A673 (cell line): ENCODE data around the gene RGS6. TPM values are rescaled to one million over a fixed set of nuclear protein-coding genes. Genes with fewer than 3 reads are reported as not detected.

Experiments used
- BruUV-seq: library from RNA; stranded (reverse); fragments of 400-500 nt; replicated peaks from 2 replicates; lab custom pipeline; 2021; lab: Mats Ljungman, UMichigan
- CTCF ChIA-PET: fragments of 300-600 bp; sonication (Branson Sonifier 250); formaldehyde crosslinking; loops from one replicate; lab custom pipeline; 2022; ENCODE audit warnings: antibody characterized with exemption; lab: Charles Lee
- POLR2A ChIA-PET: fragments of 300-600 bp; sonication (Branson Sonifier 250); formaldehyde crosslinking; loops from one replicate; lab custom pipeline; 2022; ENCODE audit warnings: antibody characterized with exemption; ENCODE audit not compliant: low non-redundant PET; lab: Charles Lee
- DNase-seq: peaks from one replicate; pipeline ENCODE4 v3.0.0-alpha.2; 2015; ENCODE audit warnings: low spot score
- H3K27ac ChIP-seq: fragments of 200-600 bp; sonication (generic); 2 replicates; pipeline ENCODE4 v1.5.1; 2016; ENCODE audit warnings: mixed run types, low read depth, mild to moderate bottlenecking, mixed read lengths, antibody characterized with exemption, low read length; ENCODE audit not compliant: poor library complexity, severe bottlenecking
- H3K27me3 ChIP-seq: fragments of 200-600 bp; sonication (generic); replicated peaks from 2 replicates; pipeline ENCODE4 v1.6.1; 2017; ENCODE audit warnings: mixed run types, low read depth, mild to moderate bottlenecking, mixed read lengths, antibody characterized with exemption, low read length; ENCODE audit not compliant: insufficient read depth, poor library complexity
- H3K36me3 ChIP-seq: fragments of 200-600 bp; sonication (generic); 2 replicates; pipeline ENCODE4 v1.6.1; 2016; ENCODE audit warnings: mixed run types, mild to moderate bottlenecking, mixed read lengths, antibody characterized with exemption, low read length; ENCODE audit not compliant: insufficient read depth, poor library complexity, severe bottlenecking
- H3K4me1 ChIP-seq: fragments of 200-600 bp; sonication (generic); 2 replicates; pipeline ENCODE4 v1.6.1; 2017; ENCODE audit warnings: mixed run types, mild to moderate bottlenecking, mixed read lengths, antibody characterized with exemption, low read length; ENCODE audit not compliant: insufficient read depth, poor library complexity, severe bottlenecking
- H3K4me3 ChIP-seq: fragments of 200-600 bp; sonication (generic); 2 replicates; pipeline ENCODE4 v1.5.1; 2016; ENCODE audit warnings: low read depth, mixed run types, mild to moderate bottlenecking, mixed read lengths, low read length; ENCODE audit not compliant: poor library complexity, severe bottlenecking
- H3K9me3 ChIP-seq: fragments of 200-600 bp; sonication (generic); 2 replicates; pipeline ENCODE4 v1.6.1; 2016; ENCODE audit warnings: mixed run types, low read depth, mild to moderate bottlenecking, mixed read lengths, antibody characterized with exemption, low read length; ENCODE audit not compliant: poor library complexity, severe bottlenecking
- EZH2 ChIP-seq: fragments of 200-600 bp; sonication (generic); IDR thresholded peaks from 2 replicates; pipeline ENCODE4 v1.6.1; 2017; ENCODE audit warnings: borderline replicate concordance, low read depth, mild to moderate bottlenecking, mixed read lengths, antibody characterized with exemption, low read length; ENCODE audit not compliant: poor library complexity, severe bottlenecking
- intact Hi-C: fragments of 100-400 bp; cut with micrococcal nuclease; formaldehyde crosslinking; loops from one replicate; pipeline ENCODE4 v1.10.0; 2022; ENCODE audit not compliant: unreplicated experiment
- total RNA-seq: library from RNA; stranded (reverse); gene quantifications from 2 replicates; pipeline ENCODE4 v1.2.3, GENCODE V29; 2021
- TF ChIP-seq, protein P1 (sequence below): fragments of 300-800, 200-600 bp; sonication (generic); conservative IDR thresholded peaks from 2 replicates; pipeline ENCODE4 v1.5.1; 2017; ENCODE audit warnings: low read depth, mild to moderate bottlenecking, antibody characterized with exemption, low read length, moderate library complexity, mixed read lengths

Gene RGS6
- total RNA-seq, 1 experiment from 2014 or later: not detected

- intact Hi-C loops: no loop called here
- H3K27me3 ChIP-seq: no peaks in the 10 kb centered on the region
- H3K36me3 ChIP-seq: no peaks in the 10 kb centered on the region
- peaks cover 39% of the 10 kb centered on the region for H3K4me1 ChIP-seq
- BruUV-seq: TSS peak; percentile 84
- H3K9me3 ChIP-seq: no peaks in the 10 kb centered on the region
- H3K4me3 ChIP-seq: peak overlapping the region; percentile 3
- peak; percentile 80 for DNase-seq
- ChIA-PET POLR2A (no interaction called here), CTCF (no interaction called here)
- peak overlapping the region; percentile 98 for H3K27ac ChIP-seq
- TF ChIP-seq EZH2: no peak
- TF ChIP-seq, protein P1, sequence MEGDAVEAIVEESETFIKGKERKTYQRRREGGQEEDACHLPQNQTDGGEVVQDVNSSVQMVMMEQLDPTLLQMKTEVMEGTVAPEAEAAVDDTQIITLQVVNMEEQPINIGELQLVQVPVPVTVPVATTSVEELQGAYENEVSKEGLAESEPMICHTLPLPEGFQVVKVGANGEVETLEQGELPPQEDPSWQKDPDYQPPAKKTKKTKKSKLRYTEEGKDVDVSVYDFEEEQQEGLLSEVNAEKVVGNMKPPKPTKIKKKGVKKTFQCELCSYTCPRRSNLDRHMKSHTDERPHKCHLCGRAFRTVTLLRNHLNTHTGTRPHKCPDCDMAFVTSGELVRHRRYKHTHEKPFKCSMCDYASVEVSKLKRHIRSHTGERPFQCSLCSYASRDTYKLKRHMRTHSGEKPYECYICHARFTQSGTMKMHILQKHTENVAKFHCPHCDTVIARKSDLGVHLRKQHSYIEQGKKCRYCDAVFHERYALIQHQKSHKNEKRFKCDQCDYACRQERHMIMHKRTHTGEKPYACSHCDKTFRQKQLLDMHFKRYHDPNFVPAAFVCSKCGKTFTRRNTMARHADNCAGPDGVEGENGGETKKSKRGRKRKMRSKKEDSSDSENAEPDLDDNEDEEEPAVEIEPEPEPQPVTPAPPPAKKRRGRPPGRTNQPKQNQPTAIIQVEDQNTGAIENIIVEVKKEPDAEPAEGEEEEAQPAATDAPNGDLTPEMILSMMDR: no peak
Observed at GRCh38 chr14:72450473-72451044, 518.3 kb downstream of the RGS6 start.

GRCh38 chr14:72451054-72451972 is 519.1 kb downstream of the RGS6 start:
- intact Hi-C loops: no loop called here
- peak overlapping the region; percentile 98 for H3K27ac ChIP-seq
- POLR2A ChIA-PET: no interaction called here

DNA sequence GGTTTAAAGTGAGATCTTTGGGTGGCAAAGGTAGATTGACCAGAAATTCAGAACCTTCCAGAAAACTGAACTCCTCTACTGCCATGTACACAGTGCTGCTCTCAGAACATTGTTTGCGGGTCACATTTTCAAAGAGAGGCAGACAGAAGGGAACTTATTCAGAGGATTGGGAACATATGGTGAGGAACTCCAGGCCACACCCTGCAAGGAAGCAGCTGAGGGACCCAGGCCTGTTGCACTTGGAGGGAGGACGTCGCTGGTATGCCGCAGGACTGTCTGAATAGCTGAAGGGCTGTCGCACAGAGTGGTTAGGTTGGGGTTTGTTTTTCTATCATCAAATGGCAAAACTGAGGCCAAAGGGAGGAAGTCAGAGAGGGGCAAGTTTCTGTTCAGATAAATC is 520.5 kb downstream of the RGS6 start:
- Histone ChIP-seq H3K4me1 (peaks cover 39% of the 10 kb centered on the region), H3K27ac (peak overlapping the region; percentile 98), H3K9me3 (no peaks in the 10 kb centered on the region), H3K4me3 (no peak overlapping the region), H3K27me3 (no peaks in the 10 kb centered on the region), H3K36me3 (no peaks in the 10 kb centered on the region)
- CTCF ChIA-PET: no interaction called here
- no peak for DNase-seq
- TF ChIP-seq, protein P1: no peak
- no peak for TF ChIP-seq EZH2
- BruUV-seq: no TSS peak
- intact Hi-C loops: no loop called here
- POLR2A ChIA-PET: no interaction called here

More at GRCh38 chr14:72451054-72451972, 519.1 kb downstream of the RGS6 start:
- TF ChIP-seq, protein P1: no peak
- TF ChIP-seq EZH2: no peak
- no peaks in the 10 kb centered on the region for H3K9me3 ChIP-seq
- peaks cover 39% of the 10 kb centered on the region for H3K4me1 ChIP-seq
- BruUV-seq: TSS peak; percentile 87
- peak overlapping the region; percentile 3 for H3K4me3 ChIP-seq
- DNase-seq: peak; percentile 95
- CTCF ChIA-PET: no interaction called here
- no peaks in the 10 kb centered on the region for H3K27me3 ChIP-seq
- no peaks in the 10 kb centered on the region for H3K36me3 ChIP-seq
